PC-3 (cell line): ENCODE results near the gene IL36B. TPM values are rescaled to one million over a fixed set of nuclear protein-coding genes. Genes with fewer than 3 reads are reported as not detected.

ENCODE experiments used
- ATAC-seq: fragments of 200-7000 bp; cut with Tn5 transposase; 2 replicates; pipeline ENCODE4 v1.9.1; 2020; ENCODE audit warnings: mild to moderate bottlenecking, moderate library complexity
- BruUV-seq: library from RNA; stranded (reverse); fragments of 400-500 nt; replicated peaks from 2 replicates; lab custom pipeline; 2021; lab: Mats Ljungman, UMichigan
- CTCF ChIA-PET: fragments of 300-600 bp; sonication (Branson Sonifier 250); formaldehyde crosslinking; loops from one replicate; lab custom pipeline; 2022; ENCODE audit warnings: antibody characterized with exemption; lab: Charles Lee
- POLR2A ChIA-PET: fragments of 300-600 bp; sonication (Branson Sonifier 250); formaldehyde crosslinking; loops from one replicate; lab custom pipeline; 2022; ENCODE audit warnings: antibody characterized with exemption; ENCODE audit not compliant: unreplicated experiment; lab: Charles Lee
- DNase-seq: peaks from one replicate; pipeline ENCODE4 v3.0.0-alpha.2; 2015
- H2AFZ ChIP-seq: fragments of 300-600 bp; sonication (generic); 2 replicates; pipeline ENCODE4 v1.6.0; 2016; ENCODE audit warnings: antibody characterized with exemption, low read length
- H3F3A ChIP-seq: fragments of 300-600 bp; sonication (generic); one replicate; pipeline ENCODE4 v1.6.0; 2017; ENCODE audit warnings: antibody characterized with exemption, low read length, control low read depth, mild to moderate bottlenecking; ENCODE audit not compliant: unreplicated experiment
- H3K27ac ChIP-seq: fragments of 300-600 bp; sonication (generic); 2 replicates; pipeline ENCODE4 v1.5.1; 2016; ENCODE audit warnings: mild to moderate bottlenecking, low read length
- H3K27me3 ChIP-seq: fragments of 300-600 bp; sonication (generic); 2 replicates; pipeline ENCODE4 v1.6.1; 2016; ENCODE audit warnings: low read length, mixed read lengths
- H3K36me3 ChIP-seq: fragments of 300-600 bp; sonication (generic); 2 replicates; pipeline ENCODE4 v1.6.1; 2016; ENCODE audit warnings: low read depth, mixed run types, low read length, mixed read lengths
- H3K4me1 ChIP-seq: fragments of 300-600 bp; sonication (generic); 2 replicates; pipeline ENCODE4 v1.5.1; 2016; ENCODE audit warnings: low read length; ENCODE audit not compliant: insufficient read depth
- H3K4me2 ChIP-seq: fragments of 300-600 bp; sonication (generic); 2 replicates; pipeline ENCODE4 v1.6.0; 2016; ENCODE audit warnings: low read length
- H3K4me3 ChIP-seq: fragments of 300-600 bp; sonication (generic); 2 replicates; pipeline ENCODE4 v1.5.1; 2016; ENCODE audit warnings: mild to moderate bottlenecking, low read length, mixed read lengths
- H3K79me2 ChIP-seq: fragments of 300-600 bp; sonication (generic); 2 replicates; pipeline ENCODE4 v1.6.1; 2017; ENCODE audit warnings: low read length, mixed read lengths
- H3K9ac ChIP-seq: fragments of 300-600 bp; sonication (generic); 2 replicates; pipeline ENCODE4 v1.6.0; 2016; ENCODE audit warnings: mild to moderate bottlenecking, low read length
- H3K9me2 ChIP-seq: fragments of 300-600 bp; sonication (generic); replicated peaks from 2 replicates; pipeline ENCODE4 v1.6.1; 2016; ENCODE audit warnings: mixed run types, low read length, mixed read lengths
- H3K9me3 ChIP-seq: fragments of 300-600 bp; sonication (generic); 2 replicates; pipeline ENCODE4 v1.6.1; 2016; ENCODE audit warnings: low read length, mixed read lengths
- H4K20me1 ChIP-seq: fragments of 300-600 bp; sonication (generic); 2 replicates; pipeline ENCODE4 v1.6.1; 2016; ENCODE audit warnings: low read length, mixed read lengths
- CTCF ChIP-seq: fragments of 300-600 bp; sonication (generic); conservative IDR thresholded peaks from 2 replicates; pipeline ENCODE4 v1.5.1; 2017; ENCODE audit warnings: antibody characterized with exemption, low read depth, mild to moderate bottlenecking, low read length
- EZH2 ChIP-seq: fragments of 300-600 bp; sonication (generic); IDR thresholded peaks from one replicate; pipeline ENCODE4 v1.6.1; 2017; ENCODE audit warnings: antibody characterized with exemption, mild to moderate bottlenecking, low read length; ENCODE audit not compliant: unreplicated experiment
- EZH2phosphoT487 ChIP-seq: fragments of 300-600 bp; sonication (generic); IDR thresholded peaks from 2 replicates; pipeline ENCODE4 v1.6.1; 2018; ENCODE audit warnings: mild to moderate bottlenecking, antibody characterized with exemption, low read length, borderline replicate concordance
- intact Hi-C: fragments of 100-400 bp; cut with micrococcal nuclease; formaldehyde crosslinking; loops from 2 replicates; pipeline ENCODE4 v1.9.0; 2023
- total RNA-seq: library from RNA; depleted of rRNA; stranded (reverse); fragments of >200 nt; gene quantifications from 2 replicates; pipeline ENCODE4 v1.2.3, GENCODE V29; 2014

Gene IL36B
- total RNA-seq, 1 experiment from 2014 or later, result not detected

GRCh38 chr2:113010088-113010487 lies 42.6 kb downstream of the IL36B start:
- H3K4me3 ChIP-seq, result no peak overlapping the region
- TF ChIP-seq EZH2 (no peak), CTCF (no peak), EZH2phosphoT487 (no peak)
- no peaks in the 10 kb centered on the region for H3K79me2 ChIP-seq
- no peak overlapping the region for H2AFZ ChIP-seq
- intact Hi-C loops, result no loop called here
- CTCF ChIA-PET, result no interaction called here
- H3K9ac ChIP-seq, result no peak overlapping the region
- no TSS peak for BruUV-seq
- no peak overlapping the region for H3K27ac ChIP-seq
- DNase-seq (peak; percentile 19), ATAC-seq (no peak)
- no peaks in the 10 kb centered on the region for H3K4me1 ChIP-seq
- no peaks in the 10 kb centered on the region for H3K9me2 ChIP-seq
- H4K20me1 ChIP-seq, result no peaks in the 10 kb centered on the region
- H3K27me3 ChIP-seq, result no peaks in the 10 kb centered on the region
- no peaks in the 10 kb centered on the region for H3K9me3 ChIP-seq
- no peaks in the 10 kb centered on the region for H3F3A ChIP-seq
- POLR2A ChIA-PET, result no interaction called here
- H3K4me2 ChIP-seq, result no peak overlapping the region
- no peaks in the 10 kb centered on the region for H3K36me3 ChIP-seq

GRCh38 chr2:113009622-113010021 lies 43.0 kb downstream of the IL36B start:
- no peaks in the 10 kb centered on the region for H3K36me3 ChIP-seq
- DNase-seq (no peak), ATAC-seq (no peak)
- H3K9ac ChIP-seq, result no peak overlapping the region
- H3K27ac ChIP-seq, result no peak overlapping the region
- intact Hi-C loops, result no loop called here
- no peaks in the 10 kb centered on the region for H3K4me1 ChIP-seq
- no peaks in the 10 kb centered on the region for H4K20me1 ChIP-seq
- H3K4me3 ChIP-seq, result no peak overlapping the region
- H3K4me2 ChIP-seq, result no peak overlapping the region
- no peak overlapping the region for H2AFZ ChIP-seq
- TF ChIP-seq CTCF, result no peak
- no peak for TF ChIP-seq EZH2phosphoT487
- TF ChIP-seq EZH2, result no peak
- ChIA-PET CTCF (no interaction called here), POLR2A (no interaction called here)
- no TSS peak for BruUV-seq
- H3K79me2 ChIP-seq, result no peaks in the 10 kb centered on the region
- H3K9me2 ChIP-seq, result no peaks in the 10 kb centered on the region
- H3K27me3 ChIP-seq, result no peaks in the 10 kb centered on the region
- H3F3A ChIP-seq, result no peaks in the 10 kb centered on the region
- no peaks in the 10 kb centered on the region for H3K9me3 ChIP-seq

GRCh38 chr2:113007250-113007649 lies 45.4 kb downstream of the IL36B start:
- TF ChIP-seq CTCF, result no peak
- TF ChIP-seq EZH2phosphoT487, result no peak
- no peak for TF ChIP-seq EZH2
- no peaks in the 10 kb centered on the region for H3F3A ChIP-seq
- H3K79me2 ChIP-seq, result no peaks in the 10 kb centered on the region
- no peak overlapping the region for H3K4me3 ChIP-seq
- BruUV-seq, result no TSS peak
- H3K4me1 ChIP-seq, result no peaks in the 10 kb centered on the region
- CTCF ChIA-PET, result no interaction called here
- ATAC-seq, result no peak
- intact Hi-C loops, result no loop called here
- no peaks in the 10 kb centered on the region for H3K9me2 ChIP-seq
- no peaks in the 10 kb centered on the region for H3K36me3 ChIP-seq
- H3K27ac ChIP-seq, result no peak overlapping the region
- H4K20me1 ChIP-seq, result no peaks in the 10 kb centered on the region
- POLR2A ChIA-PET, result no interaction called here
- no peaks in the 10 kb centered on the region for H3K9me3 ChIP-seq
- no peak for DNase-seq
- no peak overlapping the region for H3K4me2 ChIP-seq
- H2AFZ ChIP-seq, result no peak overlapping the region
- H3K27me3 ChIP-seq, result no peaks in the 10 kb centered on the region
- no peak overlapping the region for H3K9ac ChIP-seq
